ENCODE data around the gene NEDD4L. TPM values are rescaled to one million over a fixed set of nuclear protein-coding genes. Genes with fewer than 3 reads are reported as not detected.

NEDD4L gene
- polyA plus RNA-seq, 1 of the 3 experiments (the other 2 are of a cell fraction): 13.2 TPM

DNA sequence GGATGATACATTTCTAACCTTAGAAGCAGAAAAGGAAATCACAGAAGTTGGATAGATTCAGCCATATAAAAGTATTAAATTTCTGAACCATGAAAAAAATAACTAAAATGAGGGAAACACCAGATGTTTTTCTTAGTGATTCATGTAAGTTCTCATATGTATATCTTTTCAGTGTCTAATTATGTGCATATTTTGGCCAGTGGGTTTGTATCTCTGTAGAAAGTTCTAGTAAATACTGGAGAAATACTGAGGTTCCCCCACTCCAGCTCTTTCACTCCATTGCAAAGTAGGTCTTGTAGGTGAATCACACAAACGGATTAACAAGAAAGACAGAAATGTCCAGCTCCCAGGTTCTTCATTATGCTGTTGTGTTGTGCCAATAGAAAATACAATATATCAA, 222.3 kb downstream of the NEDD4L start:
- H2AFZ ChIP-seq (ENCODE audit: low read depth): no peak overlapping the region
- no peak overlapping the region for H3K4me2 ChIP-seq
- H3K79me2 ChIP-seq (ENCODE audit: insufficient read depth): no peaks in the 10 kb centered on the region
- no peak overlapping the region for H3K9ac ChIP-seq
- DNase-seq: no peak
- POLR2A ChIA-PET: no interaction called here
- no peaks in the 10 kb centered on the region for H3K36me3 ChIP-seq (replicated peaks in 1 of 2; ENCODE audit: control insufficient read depth in 1 of 2, insufficient read depth in 2 of 2, low read length in 1 of 2)
- H3K4me1 ChIP-seq (ENCODE audit: control insufficient read depth in 1 of 2, insufficient read depth in 2 of 2, low read depth in 1 of 2, low read length in 1 of 2): peaks cover 0 to 7% of the 10 kb centered on the region in 2 experiments; a peak in 2 of 4 replicates
- CTCF ChIA-PET: no interaction called here
- 75% methylated on average over 1 of the region's 1 CpG for WGBS (ENCODE audit: low lambda C conversion rate)
- TF ChIP-seq SIN3A (IDR thresholded peaks at IDR 0.05; ENCODE audit: borderline replicate concordance, low read depth, low read length): no peak
- TF ChIP-seq MEF2A (IDR thresholded peaks at IDR 0.05; ENCODE audit: borderline replicate concordance, low read depth): no peak
- no peak for TF ChIP-seq YY1 (IDR thresholded peaks at IDR 0.05; ENCODE audit: low read depth)
- TF ChIP-seq TCF12 (IDR thresholded peaks at IDR 0.05): no peak
- no peak for TF ChIP-seq RAD21 (IDR thresholded peaks at IDR 0.05; ENCODE audit: low read length)
- TF ChIP-seq POLR2AphosphoS5 (IDR thresholded peaks at IDR 0.05; ENCODE audit: low read depth, low read length): no peak
- TF ChIP-seq TAF1 (IDR thresholded peaks at IDR 0.05; ENCODE audit: borderline replicate concordance, low read depth, low read length): no peak
- H3K4me3 ChIP-seq (ENCODE audit: low read depth in 2 of 2, low read length in 1 of 2): no peak overlapping the region
- no peaks in the 10 kb centered on the region for H3F3A ChIP-seq (replicated peaks; ENCODE audit: insufficient read depth)
- H3K27ac ChIP-seq (ENCODE audit: low read depth in 2 of 2, low read length in 1 of 2): no peak overlapping the region
- H4K20me1 ChIP-seq (ENCODE audit: insufficient read depth): no peaks in the 10 kb centered on the region
- no peaks in the 10 kb centered on the region for H3K27me3 ChIP-seq (ENCODE audit: insufficient read depth)
- no peaks in the 10 kb centered on the region for H3K9me3 ChIP-seq
- no peaks in the 10 kb centered on the region for H3K9me2 ChIP-seq

DNA sequence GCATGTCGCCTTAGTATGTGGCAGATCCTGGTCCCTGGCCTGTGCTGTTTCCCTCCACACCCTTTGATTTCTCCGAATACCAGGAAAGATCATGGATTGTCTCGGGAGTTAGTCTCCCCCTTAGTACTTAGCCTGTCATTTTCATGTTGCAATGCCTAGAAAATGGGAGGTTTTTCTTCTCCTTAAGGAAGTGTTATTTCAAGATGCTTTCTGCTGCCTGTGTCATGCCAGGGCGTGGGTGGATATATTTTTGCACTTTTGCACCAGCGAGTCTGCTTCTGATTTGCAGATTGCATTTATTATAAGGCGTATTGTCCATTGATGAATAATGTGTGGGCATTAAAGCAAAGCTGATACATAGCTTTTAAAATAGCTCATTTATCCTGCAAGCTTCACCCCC, 223.5 kb downstream of the NEDD4L start:
- no peak for TF ChIP-seq NFIC (IDR thresholded peaks at IDR 0.05; ENCODE audit: borderline replicate concordance)
- TF ChIP-seq EZH2phosphoT487 (IDR thresholded peaks at IDR 0.05; ENCODE audit: borderline replicate concordance, low read depth): no peak
- TF ChIP-seq, protein P1, sequence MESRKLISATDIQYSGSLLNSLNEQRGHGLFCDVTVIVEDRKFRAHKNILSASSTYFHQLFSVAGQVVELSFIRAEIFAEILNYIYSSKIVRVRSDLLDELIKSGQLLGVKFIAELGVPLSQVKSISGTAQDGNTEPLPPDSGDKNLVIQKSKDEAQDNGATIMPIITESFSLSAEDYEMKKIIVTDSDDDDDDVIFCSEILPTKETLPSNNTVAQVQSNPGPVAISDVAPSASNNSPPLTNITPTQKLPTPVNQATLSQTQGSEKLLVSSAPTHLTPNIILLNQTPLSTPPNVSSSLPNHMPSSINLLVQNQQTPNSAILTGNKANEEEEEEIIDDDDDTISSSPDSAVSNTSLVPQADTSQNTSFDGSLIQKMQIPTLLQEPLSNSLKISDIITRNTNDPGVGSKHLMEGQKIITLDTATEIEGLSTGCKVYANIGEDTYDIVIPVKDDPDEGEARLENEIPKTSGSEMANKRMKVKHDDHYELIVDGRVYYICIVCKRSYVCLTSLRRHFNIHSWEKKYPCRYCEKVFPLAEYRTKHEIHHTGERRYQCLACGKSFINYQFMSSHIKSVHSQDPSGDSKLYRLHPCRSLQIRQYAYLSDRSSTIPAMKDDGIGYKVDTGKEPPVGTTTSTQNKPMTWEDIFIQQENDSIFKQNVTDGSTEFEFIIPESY (IDR thresholded peaks at IDR 0.05; ENCODE audit: borderline replicate concordance, low read depth): no peak
- TF ChIP-seq IRF3 (IDR thresholded peaks at IDR 0.05; ENCODE audit: low read depth, low read length): no peak
- TF ChIP-seq USF2 (IDR thresholded peaks at IDR 0.05; ENCODE audit: borderline replicate concordance, low read depth, low read length): no peak
- TF ChIP-seq SIN3A (IDR thresholded peaks at IDR 0.05; ENCODE audit: borderline replicate concordance, low read depth, low read length): no peak
- TF ChIP-seq NRF1 (IDR thresholded peaks at IDR 0.05; ENCODE audit: low read depth, low read length): no peak
- no peak for TF ChIP-seq FOXJ3 (CRISPR knock-in tag; IDR thresholded peaks at IDR 0.05)
- no peak for TF ChIP-seq EP300 (IDR thresholded peaks at IDR 0.05; ENCODE audit: borderline replicate concordance in 1 of 2, low read depth in 1 of 2, low read length in 1 of 2)
- no peaks in the 10 kb centered on the region for H3F3A ChIP-seq (replicated peaks; ENCODE audit: insufficient read depth)
- no peaks in the 10 kb centered on the region for H3K79me2 ChIP-seq (ENCODE audit: insufficient read depth)
- H2AFZ ChIP-seq (ENCODE audit: low read depth): no peak overlapping the region
- no peak overlapping the region for H3K27ac ChIP-seq (ENCODE audit: low read depth in 2 of 2, low read length in 1 of 2)
- no peak overlapping the region for H3K4me3 ChIP-seq (ENCODE audit: low read depth in 2 of 2, low read length in 1 of 2)
- no peak overlapping the region for H3K9ac ChIP-seq
- H3K27me3 ChIP-seq (ENCODE audit: insufficient read depth): no peaks in the 10 kb centered on the region
- ChIA-PET CTCF (no interaction called here), POLR2A (interaction anchor here (1.0 kb wide), 1 partner anchor 10 kb away, joined by 3 read pairs; no protein-coding TSS in a partner anchor)
- H3K9me2 ChIP-seq: no peaks in the 10 kb centered on the region
- 87% methylated on average over 6 of the region's 6 CpGs for WGBS (ENCODE audit: low lambda C conversion rate)
- H3K4me1 ChIP-seq (ENCODE audit: control insufficient read depth in 1 of 2, insufficient read depth in 2 of 2, low read depth in 1 of 2, low read length in 1 of 2): peaks cover 0 to 8% of the 10 kb centered on the region in 2 experiments; a peak in 3 of 4 replicates
- H4K20me1 ChIP-seq (ENCODE audit: insufficient read depth): no peaks in the 10 kb centered on the region
- no peaks in the 10 kb centered on the region for H3K9me3 ChIP-seq
- H3K36me3 ChIP-seq (replicated peaks in 1 of 2; ENCODE audit: control insufficient read depth in 1 of 2, insufficient read depth in 2 of 2, low read length in 1 of 2): no peaks in the 10 kb centered on the region
- H3K4me2 ChIP-seq: no peak overlapping the region
- no peak for DNase-seq

All from SK-N-SH (cell line).